Frontal cortex (tissue), 4 donors: ENCODE data around the gene ZMIZ1. TPM values are rescaled to one million over a fixed set of nuclear protein-coding genes. Genes with fewer than 3 reads are reported as not detected.

ENCODE experiments used
- DNase-seq, 2 donors: peaks; one replicate each; pipeline ENCODE4 v3.0.0; 2012; ENCODE audit warnings: low spot score in 2 of 2
- FAIRE-seq: peaks from 2 replicates; lab custom pipeline; 2012; peaks lifted over from hg19 to GRCh38; lab: Jason Lieb, UNC
- total RNA-seq: library from RNA; depleted of rRNA; stranded (reverse); fragments of >200 nt; gene quantifications from one replicate; pipeline ENCODE4 v1.2.3, GENCODE V29; 2014
- donor health status: control.
- donor health status: control.
- donor health status: control.

ZMIZ1 gene
- total RNA-seq, 1 donor from 2014 or later: 19.6 TPM

DNA sequence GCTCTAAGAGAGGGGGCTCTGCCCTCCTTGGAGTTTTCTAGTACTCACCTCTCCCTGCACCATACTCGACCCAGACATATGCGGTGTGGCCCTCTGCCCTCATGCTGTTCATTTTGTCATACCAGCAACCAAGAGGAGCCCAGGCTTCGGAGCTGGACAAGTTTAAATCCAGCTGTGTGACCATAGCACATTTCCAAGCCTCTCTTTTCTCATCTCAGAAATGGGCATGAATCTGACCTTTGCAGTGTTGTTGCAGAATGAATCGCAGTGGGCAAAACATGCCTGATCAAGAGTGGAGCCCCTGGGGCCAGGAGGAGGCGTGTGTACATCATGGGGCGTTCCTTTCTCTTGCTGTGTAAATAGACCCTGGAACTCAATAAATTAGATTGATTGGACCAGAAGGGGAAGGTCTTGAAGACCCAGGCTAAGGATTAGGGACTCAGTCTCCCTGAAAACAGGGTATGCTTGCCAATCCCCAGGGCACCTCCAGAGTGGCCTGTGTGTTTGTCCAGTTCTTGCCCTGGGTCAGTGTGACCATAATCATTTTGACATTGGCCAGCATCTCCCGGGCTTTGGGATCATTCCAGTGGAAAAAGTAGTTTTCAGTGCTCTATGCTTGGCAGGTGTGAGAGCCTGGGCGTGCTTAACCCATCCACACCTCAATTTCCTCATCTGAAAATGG lies 59.6 kb downstream of the ZMIZ1 start:
- no peak for FAIRE-seq
- no peak for DNase-seq

GRCh38 chr10:79128923-79129305 lies 60.1 kb downstream of the ZMIZ1 start:
- DNase-seq: no peak
- FAIRE-seq: no peak

GRCh38 chr10:79129361-79129997 lies 60.7 kb downstream of the ZMIZ1 start:
- FAIRE-seq: no peak
- peak in 1 of 2 donors; percentile 64 for DNase-seq

GRCh38 chr10:79130255-79130654 lies 61.5 kb downstream of the ZMIZ1 start:
- DNase-seq (no peak), FAIRE-seq (no peak)

- DNase-seq (no peak), FAIRE-seq (no peak)
Measured at GRCh38 chr10:79130846-79131245, 62.1 kb downstream of the ZMIZ1 start.

- no peak for FAIRE-seq
- DNase-seq: no peak
Measured at GRCh38 chr10:79131836-79132631, 63.3 kb downstream of the ZMIZ1 start.

DNA sequence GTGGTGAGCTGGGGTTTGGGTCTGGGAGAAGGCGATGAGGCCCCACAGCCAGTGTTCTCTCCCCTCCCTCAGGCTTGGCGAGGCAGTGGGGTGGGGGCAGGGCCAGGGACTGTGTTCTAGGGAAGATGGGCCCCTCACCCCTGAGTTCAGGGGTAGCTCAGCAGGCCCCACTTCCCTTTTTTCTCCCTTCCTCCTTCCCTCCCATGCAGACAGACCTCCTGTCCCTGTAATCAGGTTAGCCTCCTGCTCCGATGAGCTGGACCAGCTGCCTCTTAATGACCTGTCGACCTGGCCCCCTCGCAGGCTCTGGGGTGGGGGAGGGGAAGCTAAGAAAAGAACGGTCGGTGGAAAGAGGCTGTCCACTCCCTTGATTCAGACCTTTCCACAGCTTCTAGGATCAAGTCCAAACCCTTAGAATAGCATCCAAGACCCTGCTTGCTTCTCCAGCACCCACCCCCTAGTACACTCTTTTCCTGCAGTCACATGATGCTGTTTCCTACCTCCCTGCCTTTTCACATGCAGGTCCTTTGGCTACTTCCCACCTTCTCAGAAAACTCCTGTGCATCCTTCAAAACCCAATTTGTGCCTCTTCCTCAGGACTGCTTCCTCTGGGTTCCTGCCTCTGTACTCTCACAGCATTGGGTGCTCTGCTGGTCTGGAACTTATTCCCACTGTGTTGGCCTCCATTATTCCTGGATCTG lies 64.1 kb downstream of the ZMIZ1 start:
- DNase-seq (no peak), FAIRE-seq (no peak)

- FAIRE-seq: no peak
- no peak for DNase-seq
Measured at GRCh38 chr10:79133416-79133815, 64.7 kb downstream of the ZMIZ1 start.

GRCh38 chr10:79135790-79136189 lies 67.0 kb downstream of the ZMIZ1 start:
- DNase-seq (no peak), FAIRE-seq (no peak)

- FAIRE-seq (no peak), DNase-seq (no peak)
Measured at GRCh38 chr10:79136236-79137005, 67.7 kb downstream of the ZMIZ1 start.

GRCh38 chr10:79137300-79137756 lies 68.6 kb downstream of the ZMIZ1 start:
- FAIRE-seq: no peak
- no peak for DNase-seq

DNA sequence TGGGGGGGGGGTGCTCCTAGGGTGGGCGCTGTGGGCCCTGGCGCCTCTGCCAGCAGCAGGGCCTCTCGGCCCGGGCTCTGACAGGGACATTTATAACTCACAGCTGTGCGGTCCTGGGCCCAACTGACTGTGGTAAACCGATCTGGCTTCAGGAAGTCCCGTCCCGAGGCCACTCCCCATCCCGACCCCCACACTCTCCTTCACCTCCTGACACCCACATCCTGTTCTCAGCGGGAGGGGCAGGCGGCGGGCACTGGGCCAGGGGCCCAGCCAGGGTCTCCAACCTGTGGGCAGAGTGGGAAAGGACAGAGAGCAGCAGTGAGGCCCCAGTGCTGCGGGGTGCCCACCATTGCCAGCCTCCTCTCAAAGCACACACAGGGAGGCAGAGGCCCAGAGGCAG lies 69.1 kb downstream of the ZMIZ1 start:
- FAIRE-seq (no peak), DNase-seq (no peak)

GRCh38 chr10:79138449-79139123 lies 69.8 kb downstream of the ZMIZ1 start:
- no peak for FAIRE-seq
- DNase-seq: no peak

- DNase-seq (peak in 1 of 2 donors; percentile 57), FAIRE-seq (no peak)
Measured at GRCh38 chr10:79139124-79139835, 70.5 kb downstream of the ZMIZ1 start.

GRCh38 chr10:79140085-79140793 lies 71.5 kb downstream of the ZMIZ1 start:
- DNase-seq (no peak), FAIRE-seq (no peak)

- DNase-seq: no peak
- no peak for FAIRE-seq
Measured at GRCh38 chr10:79140855-79141254, 72.1 kb downstream of the ZMIZ1 start.

GRCh38 chr10:79142064-79142491 lies 73.3 kb downstream of the ZMIZ1 start:
- no peak for FAIRE-seq
- no peak for DNase-seq
